GM12878 (cell line): ENCODE measurements around the gene SSH3.

ENCODE experiments used
- POLR2A ChIP-seq: IDR thresholded peaks from 2 replicates; pipeline ENCODE4 v1.6.1; 2011; ENCODE audit warnings: low read depth, mild to moderate bottlenecking, low read length
- TF ChIP-seq, protein P1 (sequence below): fragments of 450-650 bp; IDR thresholded peaks from 2 replicates; pipeline ENCODE4 v1.6.1; 2017; ENCODE audit warnings: mild to moderate bottlenecking

DNA sequence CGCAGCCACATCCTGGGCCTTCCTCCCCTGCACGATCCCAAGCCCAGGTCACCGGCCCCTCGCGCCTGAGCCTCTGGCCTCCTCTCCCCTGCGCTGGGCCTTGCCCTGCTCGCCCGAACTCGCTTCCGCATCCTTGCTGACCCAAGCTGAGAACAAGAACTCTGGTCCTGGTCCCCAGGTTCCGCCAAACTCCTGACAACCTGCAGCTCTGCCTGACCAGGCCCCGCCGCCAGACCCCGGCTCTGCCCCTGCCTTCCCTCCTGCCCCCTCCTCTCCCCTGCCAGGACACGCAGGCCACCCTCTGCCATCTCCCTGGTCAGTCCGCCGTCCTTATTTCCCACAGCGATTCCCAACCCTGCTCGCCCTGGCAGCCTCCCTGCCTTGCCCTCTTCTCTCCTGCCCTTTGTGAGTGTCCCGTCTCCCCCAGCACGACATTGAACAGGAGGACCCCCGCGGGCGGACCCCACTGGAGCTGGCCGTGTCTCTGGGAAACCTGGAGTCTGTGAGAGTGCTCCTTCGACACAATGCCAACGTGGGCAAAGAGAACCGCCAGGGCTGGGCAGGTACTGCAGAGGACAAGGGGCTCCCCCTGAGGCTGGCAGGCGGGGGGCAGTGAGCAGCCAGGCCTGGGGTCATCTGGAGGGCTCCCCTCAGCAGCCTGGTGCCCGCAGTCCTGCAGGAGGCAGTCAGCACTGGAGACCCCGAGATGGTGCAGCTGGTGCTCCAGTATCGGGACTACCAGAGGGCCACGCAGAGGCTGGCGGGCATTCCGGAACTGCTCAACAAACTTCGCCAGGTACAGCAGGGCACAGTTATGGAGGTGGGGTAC lies 13.5 kb upstream of the SSH3 start:
- TF ChIP-seq, protein P1, sequence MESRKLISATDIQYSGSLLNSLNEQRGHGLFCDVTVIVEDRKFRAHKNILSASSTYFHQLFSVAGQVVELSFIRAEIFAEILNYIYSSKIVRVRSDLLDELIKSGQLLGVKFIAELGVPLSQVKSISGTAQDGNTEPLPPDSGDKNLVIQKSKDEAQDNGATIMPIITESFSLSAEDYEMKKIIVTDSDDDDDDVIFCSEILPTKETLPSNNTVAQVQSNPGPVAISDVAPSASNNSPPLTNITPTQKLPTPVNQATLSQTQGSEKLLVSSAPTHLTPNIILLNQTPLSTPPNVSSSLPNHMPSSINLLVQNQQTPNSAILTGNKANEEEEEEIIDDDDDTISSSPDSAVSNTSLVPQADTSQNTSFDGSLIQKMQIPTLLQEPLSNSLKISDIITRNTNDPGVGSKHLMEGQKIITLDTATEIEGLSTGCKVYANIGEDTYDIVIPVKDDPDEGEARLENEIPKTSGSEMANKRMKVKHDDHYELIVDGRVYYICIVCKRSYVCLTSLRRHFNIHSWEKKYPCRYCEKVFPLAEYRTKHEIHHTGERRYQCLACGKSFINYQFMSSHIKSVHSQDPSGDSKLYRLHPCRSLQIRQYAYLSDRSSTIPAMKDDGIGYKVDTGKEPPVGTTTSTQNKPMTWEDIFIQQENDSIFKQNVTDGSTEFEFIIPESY = no peak
- peak; percentile 32; the same call in 1 of the 2 replicates for TF ChIP-seq POLR2A
